GM23338 (cell line): Measurements from ENCODE around the gene DNAJB6. TPM values are rescaled to one million over a fixed set of nuclear protein-coding genes. Genes with fewer than 3 reads are reported as not detected.

Experiments
- ATAC-seq: fragments of 200-7000 bp; cut with Tn5 transposase; 3 replicates; pipeline ENCODE4 v1.9.1; 2020
- DNase-seq: peaks from one replicate; pipeline ENCODE4 v3.0.0-alpha.2; 2015; ENCODE audit warnings: low spot score
- H2AFZ ChIP-seq: fragments of 200-600 bp; sonication (generic); 2 replicates; pipeline ENCODE4 v1.8.0; 2016; ENCODE audit warnings: antibody characterized with exemption, mild to moderate bottlenecking, moderate library complexity
- H3F3A ChIP-seq: fragments of 200-600 bp; sonication (generic); replicated peaks from 2 replicates; pipeline ENCODE4 v1.8.0; 2017; ENCODE audit warnings: antibody characterized with exemption, mixed run types, low read depth
- H3K27ac ChIP-seq: fragments of 200-600 bp; sonication (generic); 2 replicates; pipeline ENCODE4 v1.6.1; 2016; ENCODE audit warnings: low read depth
- H3K27me3 ChIP-seq: fragments of 200-600 bp; sonication (generic); 2 replicates; pipeline ENCODE4 v1.8.0; 2016; ENCODE audit warnings: mild to moderate bottlenecking, mixed run types, moderate library complexity; ENCODE audit not compliant: insufficient read depth
- H3K36me3 ChIP-seq: fragments of 200-600 bp; sonication (generic); 2 replicates; pipeline ENCODE4 v1.8.0; 2016; ENCODE audit warnings: mild to moderate bottlenecking; ENCODE audit not compliant: insufficient read depth
- H3K4me1 ChIP-seq: fragments of 200-600 bp; sonication (generic); 2 replicates; pipeline ENCODE4 v1.8.0; 2016; ENCODE audit warnings: mild to moderate bottlenecking, moderate library complexity; ENCODE audit not compliant: insufficient read depth
- H3K4me2 ChIP-seq: fragments of 200-600 bp; sonication (generic); 2 replicates; pipeline ENCODE4 v1.7.1; 2017; ENCODE audit warnings: mixed run types
- H3K4me3 ChIP-seq: fragments of 200-600 bp; sonication (generic); 2 replicates; pipeline ENCODE4 v1.6.1; 2016; ENCODE audit warnings: mixed run types
- H3K79me2 ChIP-seq: fragments of 200-600 bp; sonication (generic); replicated peaks from 2 replicates; pipeline ENCODE4 v1.8.0; 2017; ENCODE audit warnings: mild to moderate bottlenecking; ENCODE audit not compliant: insufficient read depth
- H3K9me2 ChIP-seq: fragments of 200-600 bp; sonication (generic); 2 replicates; pipeline ENCODE4 v1.8.0; 2017; ENCODE audit not compliant: insufficient read depth
- H4K20me1 ChIP-seq: fragments of 200-600 bp; sonication (generic); replicated peaks from 2 replicates; pipeline ENCODE4 v1.8.0; 2017; ENCODE audit warnings: mild to moderate bottlenecking; ENCODE audit not compliant: insufficient read depth
- H3K27ac Mint-ChIP-seq: 2 replicates; pipeline ENCODE4 v1.8.0; 2020; ENCODE audit warnings: inconsistent platforms, mild to moderate bottlenecking, moderate library complexity, mixed read lengths
- H3K27me3 Mint-ChIP-seq: 3 replicates; pipeline ENCODE4 v1.8.0; 2022; ENCODE audit warnings: low read depth, mild to moderate bottlenecking, moderate library complexity, mixed read lengths, inconsistent platforms; ENCODE audit not compliant: insufficient read depth, poor library complexity
- H3K36me3 Mint-ChIP-seq: 3 replicates; pipeline ENCODE4 v1.8.0; 2021; ENCODE audit warnings: low read depth, mild to moderate bottlenecking, inconsistent platforms, moderate library complexity, mixed read lengths
- H3K4me1 Mint-ChIP-seq: 3 replicates; pipeline ENCODE4 v1.8.0; 2020; ENCODE audit warnings: mild to moderate bottlenecking, inconsistent platforms, mixed read lengths
- H3K4me3 Mint-ChIP-seq: 3 replicates; pipeline ENCODE4 v1.8.0; 2021; ENCODE audit warnings: moderate library complexity, mild to moderate bottlenecking, inconsistent platforms, mixed read lengths
- H3K9me3 Mint-ChIP-seq: 3 replicates; pipeline ENCODE4 v1.8.0; 2020; ENCODE audit warnings: moderate library complexity, mild to moderate bottlenecking, inconsistent platforms, mixed read lengths
- CREB1 ChIP-seq: fragments of 250-450 bp; sonication (Bioruptor Pico); IDR thresholded peaks from 2 replicates; pipeline ENCODE4 v1.5.0; 2020; ENCODE audit warnings: low read depth, mild to moderate bottlenecking, moderate library complexity
- EZH2 ChIP-seq: fragments of 200-600 bp; sonication (generic); IDR thresholded peaks from one replicate; pipeline ENCODE4 v1.8.0; 2017; ENCODE audit warnings: antibody characterized with exemption, mild to moderate bottlenecking, low read depth; ENCODE audit not compliant: unreplicated experiment
- EZH2phosphoT487 ChIP-seq: fragments of 200-600 bp; sonication (generic); IDR thresholded peaks from one replicate; pipeline ENCODE4 v1.8.1; 2018; ENCODE audit warnings: antibody characterized with exemption; ENCODE audit not compliant: unreplicated experiment
- JUNB ChIP-seq: IDR thresholded peaks from one replicate; pipeline ENCODE4 v1.6.1; 2016; ENCODE audit warnings: antibody characterized with exemption; ENCODE audit not compliant: unreplicated experiment
- NANOG ChIP-seq: IDR thresholded peaks from 2 replicates; pipeline ENCODE4 v1.6.1; 2016; ENCODE audit warnings: antibody characterized with exemption, borderline replicate concordance
- POLR2AphosphoS5 ChIP-seq: IDR thresholded peaks from 2 replicates; pipeline ENCODE4 v1.6.1; 2016; ENCODE audit warnings: antibody characterized with exemption, low read depth
- STAT1 ChIP-seq: IDR thresholded peaks from one replicate; pipeline ENCODE4 v1.6.1; 2016; ENCODE audit warnings: antibody characterized with exemption; ENCODE audit not compliant: unreplicated experiment
- ZNF114 ChIP-seq: fragments of 250-450 bp; sonication (Bioruptor Pico); IDR thresholded peaks from 2 replicates; pipeline ENCODE4 v1.5.0; 2020; ENCODE audit warnings: mild to moderate bottlenecking, moderate library complexity
- ZNF331 ChIP-seq: fragments of 250-450 bp; sonication (Bioruptor Pico); IDR thresholded peaks from 2 replicates; pipeline ENCODE4 v1.5.0; 2020; ENCODE audit warnings: low read depth, mild to moderate bottlenecking, moderate library complexity
- polyA plus RNA-seq: library from polyadenylated mRNA; unstranded; fragments of >200 nt; fragmentation: Nextera tagmentation; extraction: Ambion mirVana; gene quantifications from 2 replicates; pipeline ENCODE4 v1.2.1, GENCODE V29; 2016
- total RNA-seq: library from RNA; depleted of rRNA; stranded (reverse); fragments of >200 nt; shearing (Covaris generic); gene quantifications from 2 replicates; pipeline ENCODE4 v1.2.3, GENCODE V29; 2014
- TF ChIP-seq, protein P1 (sequence below): IDR thresholded peaks from 2 replicates; pipeline ENCODE4 v1.6.1; 2016; ENCODE audit warnings: antibody characterized with exemption
- TF ChIP-seq, protein P2 (sequence below): fragments of 250-450 bp; sonication (Bioruptor Pico); IDR thresholded peaks from 2 replicates; pipeline ENCODE4 v1.5.0; 2020; ENCODE audit warnings: mild to moderate bottlenecking, moderate library complexity
- TF ChIP-seq, protein P3 (sequence below): IDR thresholded peaks from one replicate; pipeline ENCODE4 v1.6.1; 2018; ENCODE audit warnings: antibody characterized with exemption; ENCODE audit not compliant: unreplicated experiment
- TF ChIP-seq, protein P4 (sequence below), 2 experiments: fragments of 200-600 bp in 1 of 2; sonication (generic) in 1 of 2; conservative IDR thresholded peaks; 2 replicates each; pipeline versions ENCODE4 v1.5.1 to v1.6.1; 2016 to 2017; ENCODE audit warnings: antibody characterized with exemption in 2 of 2, low read depth in 2 of 2, mild to moderate bottlenecking in 2 of 2, moderate library complexity in 1 of 2

DNAJB6 gene
- total and polyA plus RNA-seq, 2 experiments from 2014 or later = 308 to 322 TPM

DNA sequence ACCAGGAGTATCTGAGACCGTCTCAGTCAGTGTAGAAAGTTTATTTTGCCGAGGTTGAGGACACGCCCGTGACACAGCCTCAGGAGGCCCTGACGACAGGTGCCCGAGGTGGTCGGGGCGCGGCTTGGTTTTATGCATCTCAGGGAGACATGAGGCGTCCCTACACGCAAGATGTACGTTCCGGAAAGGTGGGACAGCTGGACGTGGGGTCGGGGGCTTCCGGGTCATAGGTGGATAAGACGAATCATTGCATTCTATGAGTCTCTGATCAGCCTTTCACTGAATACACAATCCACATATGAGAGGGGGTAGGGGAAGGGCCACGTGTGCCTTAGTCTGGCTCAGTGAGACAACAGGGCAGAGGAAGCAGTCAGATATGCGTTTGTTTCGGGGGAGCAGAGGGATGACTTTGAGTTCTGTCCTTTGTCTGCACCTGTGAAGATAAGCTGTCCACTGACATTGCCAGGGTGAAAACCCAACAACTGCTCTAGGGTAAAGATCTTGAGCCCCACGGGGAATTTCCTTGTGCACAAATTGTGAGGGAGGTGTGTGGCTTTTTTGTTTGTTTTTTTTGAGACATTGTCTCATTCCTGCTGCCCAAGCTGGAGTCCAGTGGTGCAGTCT is 66.2 kb downstream of the DNAJB6 start:
- Mint-ChIP-seq H3K4me3 (no peak overlapping the region), H3K36me3 (peaks cover 65% of the 10 kb centered on the region)
- peak overlapping the region; percentile 69 for H3K27ac ChIP-seq

More for the DNA sequence above, 66.2 kb downstream of the DNAJB6 start:
- Histone ChIP-seq H3K9me2 (no peaks in the 10 kb centered on the region), H3K36me3 (peaks cover 4% of the 10 kb centered on the region; the same call in 1 of the 2 replicates), H2AFZ (no peak overlapping the region), H3F3A (peaks cover 54% of the 10 kb centered on the region), H3K27me3 (no peaks in the 10 kb centered on the region), H3K79me2 (peaks cover 97% of the 10 kb centered on the region), H3K4me3 (no peak overlapping the region), H3K4me1 (peaks cover 6% of the 10 kb centered on the region; the same call in 1 of the 2 replicates), H4K20me1 (peaks cover 53% of the 10 kb centered on the region), H3K4me2 (no peak overlapping the region)
- no peak for TF ChIP-seq ZNF331 (CRISPR knock-in tag)
- TF ChIP-seq EZH2phosphoT487 = no peak
- TF ChIP-seq, protein P1, sequence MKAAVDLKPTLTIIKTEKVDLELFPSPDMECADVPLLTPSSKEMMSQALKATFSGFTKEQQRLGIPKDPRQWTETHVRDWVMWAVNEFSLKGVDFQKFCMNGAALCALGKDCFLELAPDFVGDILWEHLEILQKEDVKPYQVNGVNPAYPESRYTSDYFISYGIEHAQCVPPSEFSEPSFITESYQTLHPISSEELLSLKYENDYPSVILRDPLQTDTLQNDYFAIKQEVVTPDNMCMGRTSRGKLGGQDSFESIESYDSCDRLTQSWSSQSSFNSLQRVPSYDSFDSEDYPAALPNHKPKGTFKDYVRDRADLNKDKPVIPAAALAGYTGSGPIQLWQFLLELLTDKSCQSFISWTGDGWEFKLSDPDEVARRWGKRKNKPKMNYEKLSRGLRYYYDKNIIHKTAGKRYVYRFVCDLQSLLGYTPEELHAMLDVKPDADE = no peak
- TF ChIP-seq CREB1 (CRISPR knock-in tag) = no peak
- no peak for TF ChIP-seq NANOG
- TF ChIP-seq POLR2AphosphoS5 = no peak
- no peak for TF ChIP-seq STAT1
- TF ChIP-seq JUNB = no peak
- TF ChIP-seq, protein P2, sequence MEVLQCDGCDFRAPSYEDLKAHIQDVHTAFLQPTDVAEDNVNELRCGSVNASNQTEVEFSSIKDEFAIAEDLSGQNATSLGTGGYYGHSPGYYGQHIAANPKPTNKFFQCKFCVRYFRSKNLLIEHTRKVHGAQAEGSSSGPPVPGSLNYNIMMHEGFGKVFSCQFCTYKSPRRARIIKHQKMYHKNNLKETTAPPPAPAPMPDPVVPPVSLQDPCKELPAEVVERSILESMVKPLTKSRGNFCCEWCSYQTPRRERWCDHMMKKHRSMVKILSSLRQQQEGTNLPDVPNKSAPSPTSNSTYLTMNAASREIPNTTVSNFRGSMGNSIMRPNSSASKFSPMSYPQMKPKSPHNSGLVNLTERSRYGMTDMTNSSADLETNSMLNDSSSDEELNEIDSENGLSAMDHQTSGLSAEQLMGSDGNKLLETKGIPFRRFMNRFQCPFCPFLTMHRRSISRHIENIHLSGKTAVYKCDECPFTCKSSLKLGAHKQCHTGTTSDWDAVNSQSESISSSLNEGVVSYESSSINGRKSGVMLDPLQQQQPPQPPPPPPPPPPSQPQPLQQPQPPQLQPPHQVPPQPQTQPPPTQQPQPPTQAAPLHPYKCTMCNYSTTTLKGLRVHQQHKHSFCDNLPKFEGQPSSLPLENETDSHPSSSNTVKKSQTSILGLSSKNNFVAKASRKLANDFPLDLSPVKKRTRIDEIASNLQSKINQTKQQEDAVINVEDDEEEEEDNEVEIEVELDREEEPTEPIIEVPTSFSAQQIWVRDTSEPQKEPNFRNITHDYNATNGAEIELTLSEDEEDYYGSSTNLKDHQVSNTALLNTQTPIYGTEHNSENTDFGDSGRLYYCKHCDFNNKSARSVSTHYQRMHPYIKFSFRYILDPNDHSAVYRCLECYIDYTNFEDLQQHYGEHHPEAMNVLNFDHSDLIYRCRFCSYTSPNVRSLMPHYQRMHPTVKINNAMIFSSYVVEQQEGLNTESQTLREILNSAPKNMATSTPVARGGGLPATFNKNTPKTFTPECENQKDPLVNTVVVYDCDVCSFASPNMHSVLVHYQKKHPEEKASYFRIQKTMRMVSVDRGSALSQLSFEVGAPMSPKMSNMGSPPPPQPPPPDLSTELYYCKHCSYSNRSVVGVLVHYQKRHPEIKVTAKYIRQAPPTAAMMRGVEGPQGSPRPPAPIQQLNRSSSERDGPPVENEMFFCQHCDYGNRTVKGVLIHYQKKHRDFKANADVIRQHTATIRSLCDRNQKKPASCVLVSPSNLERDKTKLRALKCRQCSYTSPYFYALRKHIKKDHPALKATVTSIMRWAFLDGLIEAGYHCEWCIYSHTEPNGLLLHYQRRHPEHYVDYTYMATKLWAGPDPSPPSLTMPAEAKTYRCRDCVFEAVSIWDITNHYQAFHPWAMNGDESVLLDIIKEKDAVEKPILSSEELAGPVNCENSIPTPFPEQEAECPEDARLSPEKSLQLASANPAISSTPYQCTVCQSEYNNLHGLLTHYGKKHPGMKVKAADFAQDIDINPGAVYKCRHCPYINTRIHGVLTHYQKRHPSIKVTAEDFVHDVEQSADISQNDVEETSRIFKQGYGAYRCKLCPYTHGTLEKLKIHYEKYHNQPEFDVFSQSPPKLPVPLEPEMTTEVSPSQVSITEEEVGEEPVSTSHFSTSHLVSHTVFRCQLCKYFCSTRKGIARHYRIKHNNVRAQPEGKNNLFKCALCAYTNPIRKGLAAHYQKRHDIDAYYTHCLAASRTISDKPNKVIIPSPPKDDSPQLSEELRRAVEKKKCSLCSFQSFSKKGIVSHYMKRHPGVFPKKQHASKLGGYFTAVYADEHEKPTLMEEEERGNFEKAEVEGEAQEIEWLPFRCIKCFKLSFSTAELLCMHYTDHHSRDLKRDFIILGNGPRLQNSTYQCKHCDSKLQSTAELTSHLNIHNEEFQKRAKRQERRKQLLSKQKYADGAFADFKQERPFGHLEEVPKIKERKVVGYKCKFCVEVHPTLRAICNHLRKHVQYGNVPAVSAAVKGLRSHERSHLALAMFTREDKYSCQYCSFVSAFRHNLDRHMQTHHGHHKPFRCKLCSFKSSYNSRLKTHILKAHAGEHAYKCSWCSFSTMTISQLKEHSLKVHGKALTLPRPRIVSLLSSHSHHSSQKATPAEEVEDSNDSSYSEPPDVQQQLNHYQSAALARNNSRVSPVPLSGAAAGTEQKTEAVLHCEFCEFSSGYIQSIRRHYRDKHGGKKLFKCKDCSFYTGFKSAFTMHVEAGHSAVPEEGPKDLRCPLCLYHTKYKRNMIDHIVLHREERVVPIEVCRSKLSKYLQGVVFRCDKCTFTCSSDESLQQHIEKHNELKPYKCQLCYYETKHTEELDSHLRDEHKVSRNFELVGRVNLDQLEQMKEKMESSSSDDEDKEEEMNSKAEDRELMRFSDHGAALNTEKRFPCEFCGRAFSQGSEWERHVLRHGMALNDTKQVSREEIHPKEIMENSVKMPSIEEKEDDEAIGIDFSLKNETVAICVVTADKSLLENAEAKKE (CRISPR knock-in tag) = no peak
- no peak for TF ChIP-seq EZH2
- TF ChIP-seq ZNF114 (CRISPR knock-in tag) = no peak
- TF ChIP-seq, protein P3, sequence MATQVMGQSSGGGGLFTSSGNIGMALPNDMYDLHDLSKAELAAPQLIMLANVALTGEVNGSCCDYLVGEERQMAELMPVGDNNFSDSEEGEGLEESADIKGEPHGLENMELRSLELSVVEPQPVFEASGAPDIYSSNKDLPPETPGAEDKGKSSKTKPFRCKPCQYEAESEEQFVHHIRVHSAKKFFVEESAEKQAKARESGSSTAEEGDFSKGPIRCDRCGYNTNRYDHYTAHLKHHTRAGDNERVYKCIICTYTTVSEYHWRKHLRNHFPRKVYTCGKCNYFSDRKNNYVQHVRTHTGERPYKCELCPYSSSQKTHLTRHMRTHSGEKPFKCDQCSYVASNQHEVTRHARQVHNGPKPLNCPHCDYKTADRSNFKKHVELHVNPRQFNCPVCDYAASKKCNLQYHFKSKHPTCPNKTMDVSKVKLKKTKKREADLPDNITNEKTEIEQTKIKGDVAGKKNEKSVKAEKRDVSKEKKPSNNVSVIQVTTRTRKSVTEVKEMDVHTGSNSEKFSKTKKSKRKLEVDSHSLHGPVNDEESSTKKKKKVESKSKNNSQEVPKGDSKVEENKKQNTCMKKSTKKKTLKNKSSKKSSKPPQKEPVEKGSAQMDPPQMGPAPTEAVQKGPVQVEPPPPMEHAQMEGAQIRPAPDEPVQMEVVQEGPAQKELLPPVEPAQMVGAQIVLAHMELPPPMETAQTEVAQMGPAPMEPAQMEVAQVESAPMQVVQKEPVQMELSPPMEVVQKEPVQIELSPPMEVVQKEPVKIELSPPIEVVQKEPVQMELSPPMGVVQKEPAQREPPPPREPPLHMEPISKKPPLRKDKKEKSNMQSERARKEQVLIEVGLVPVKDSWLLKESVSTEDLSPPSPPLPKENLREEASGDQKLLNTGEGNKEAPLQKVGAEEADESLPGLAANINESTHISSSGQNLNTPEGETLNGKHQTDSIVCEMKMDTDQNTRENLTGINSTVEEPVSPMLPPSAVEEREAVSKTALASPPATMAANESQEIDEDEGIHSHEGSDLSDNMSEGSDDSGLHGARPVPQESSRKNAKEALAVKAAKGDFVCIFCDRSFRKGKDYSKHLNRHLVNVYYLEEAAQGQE = no peak
- TF ChIP-seq, protein P4, sequence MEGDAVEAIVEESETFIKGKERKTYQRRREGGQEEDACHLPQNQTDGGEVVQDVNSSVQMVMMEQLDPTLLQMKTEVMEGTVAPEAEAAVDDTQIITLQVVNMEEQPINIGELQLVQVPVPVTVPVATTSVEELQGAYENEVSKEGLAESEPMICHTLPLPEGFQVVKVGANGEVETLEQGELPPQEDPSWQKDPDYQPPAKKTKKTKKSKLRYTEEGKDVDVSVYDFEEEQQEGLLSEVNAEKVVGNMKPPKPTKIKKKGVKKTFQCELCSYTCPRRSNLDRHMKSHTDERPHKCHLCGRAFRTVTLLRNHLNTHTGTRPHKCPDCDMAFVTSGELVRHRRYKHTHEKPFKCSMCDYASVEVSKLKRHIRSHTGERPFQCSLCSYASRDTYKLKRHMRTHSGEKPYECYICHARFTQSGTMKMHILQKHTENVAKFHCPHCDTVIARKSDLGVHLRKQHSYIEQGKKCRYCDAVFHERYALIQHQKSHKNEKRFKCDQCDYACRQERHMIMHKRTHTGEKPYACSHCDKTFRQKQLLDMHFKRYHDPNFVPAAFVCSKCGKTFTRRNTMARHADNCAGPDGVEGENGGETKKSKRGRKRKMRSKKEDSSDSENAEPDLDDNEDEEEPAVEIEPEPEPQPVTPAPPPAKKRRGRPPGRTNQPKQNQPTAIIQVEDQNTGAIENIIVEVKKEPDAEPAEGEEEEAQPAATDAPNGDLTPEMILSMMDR (conservative IDR thresholded peaks at IDR 0.05; ENCODE audit: low read depth in 2 of 2) = no peak
- H3K27me3 Mint-ChIP-seq = peaks cover 21% of the 10 kb centered on the region
- H3K4me1 Mint-ChIP-seq = peaks cover 15% of the 10 kb centered on the region
- DNase-seq (no peak), ATAC-seq (no peak)
- H3K9me3 Mint-ChIP-seq = no peaks in the 10 kb centered on the region; the same call in 2 of the 3 replicates
- peak overlapping the region; percentile 73 for H3K27ac Mint-ChIP-seq
